ENCODE results near the gene MYBPHL. TPM values are rescaled to one million over a fixed set of nuclear protein-coding genes. Genes with fewer than 3 reads are reported as not detected.

Gene MYBPHL
- total RNA-seq, 2 experiments from 2014 or later: not detected

DNA sequence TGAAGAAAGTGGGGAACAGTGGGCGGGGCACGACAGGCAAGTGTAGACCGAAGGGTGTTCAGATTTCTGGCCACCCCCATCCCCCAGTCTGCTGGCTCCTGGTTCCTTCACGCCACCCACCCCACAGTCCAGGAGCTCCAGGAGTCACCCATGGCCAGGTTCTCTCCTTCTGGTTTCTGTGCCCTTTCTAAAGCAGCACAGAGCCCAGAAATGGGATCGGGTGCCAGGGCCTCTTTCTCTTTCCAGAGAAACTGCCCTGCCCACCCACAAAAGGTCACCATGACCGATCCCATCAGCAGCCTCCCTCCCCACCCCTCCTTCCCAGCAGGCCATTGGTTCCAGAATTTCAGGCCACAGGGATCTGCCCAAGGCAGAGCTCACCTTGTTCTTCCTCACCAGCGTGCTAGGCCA, 60.7 kb downstream of the MYBPHL start:
- ATAC-seq: no peak
- H3K27me3 Mint-ChIP-seq (ENCODE audit: low read depth): peaks cover 23% of the 10 kb centered on the region
- H3K9me3 Mint-ChIP-seq (ENCODE audit: insufficient read depth): no peaks in the 10 kb centered on the region
- POLR2A ChIA-PET: no interaction called here
- H3K4me3 Mint-ChIP-seq: no peak overlapping the region
- H3K27ac Mint-ChIP-seq: no peak overlapping the region
- CTCF ChIA-PET: interaction anchor here (1.7 to 1.9 kb wide), 2 partner anchors 286 to 287 kb away, joined by 3 to 4 read pairs; no protein-coding TSS in a partner anchor
- no peaks in the 10 kb centered on the region for H3K36me3 Mint-ChIP-seq (ENCODE audit: low read depth)
- H3K4me1 Mint-ChIP-seq (ENCODE audit: low read depth): peaks cover 12% of the 10 kb centered on the region
- no peak for DNase-seq

- no peak for DNase-seq
- peaks cover 6% of the 10 kb centered on the region for H3K4me1 Mint-ChIP-seq (ENCODE audit: low read depth)
- H3K27me3 Mint-ChIP-seq (ENCODE audit: low read depth): peaks cover 21% of the 10 kb centered on the region
Measured at GRCh38 chr1:109243860-109244552, 62.8 kb downstream of the MYBPHL start.

GRCh38 chr1:109243221-109243620, 63.6 kb downstream of the MYBPHL start:
- Mint-ChIP-seq H3K36me3 (ENCODE audit: low read depth) (peaks cover 6% of the 10 kb centered on the region), H3K4me1 (ENCODE audit: low read depth) (peaks cover 5% of the 10 kb centered on the region), H3K4me3 (no peak overlapping the region), H3K27ac (no peak overlapping the region), H3K27me3 (ENCODE audit: low read depth) (peaks cover 21% of the 10 kb centered on the region), H3K9me3 (ENCODE audit: insufficient read depth) (no peaks in the 10 kb centered on the region)
- ATAC-seq (no peak), DNase-seq (no peak)
- POLR2A ChIA-PET: no interaction called here
- CTCF ChIA-PET: interaction anchor here (1.2 kb wide), 1 partner anchor 156 kb away, joined by 3 read pairs; no protein-coding TSS in a partner anchor

More at GRCh38 chr1:109243860-109244552, 62.8 kb downstream of the MYBPHL start:
- no peak for ATAC-seq
- H3K36me3 Mint-ChIP-seq (ENCODE audit: low read depth): peaks cover 2% of the 10 kb centered on the region
- CTCF ChIA-PET: no interaction called here
- H3K9me3 Mint-ChIP-seq (ENCODE audit: insufficient read depth): no peaks in the 10 kb centered on the region
- POLR2A ChIA-PET: no interaction called here
- no peak overlapping the region for H3K27ac Mint-ChIP-seq
- H3K4me3 Mint-ChIP-seq: no peak overlapping the region

GRCh38 chr1:109242387-109242786, 64.4 kb downstream of the MYBPHL start:
- ChIA-PET CTCF (interaction anchor here (1.2 kb wide), 1 partner anchor 156 kb away, joined by 3 read pairs; no protein-coding TSS in a partner anchor), POLR2A (no interaction called here)
- H3K4me3 Mint-ChIP-seq: no peak overlapping the region
- ATAC-seq (no peak), DNase-seq (no peak)
- no peaks in the 10 kb centered on the region for H3K9me3 Mint-ChIP-seq (ENCODE audit: insufficient read depth)
- peaks cover 13% of the 10 kb centered on the region for H3K36me3 Mint-ChIP-seq (ENCODE audit: low read depth)
- peaks cover 19% of the 10 kb centered on the region for H3K27me3 Mint-ChIP-seq (ENCODE audit: low read depth)
- H3K27ac Mint-ChIP-seq: no peak overlapping the region
- H3K4me1 Mint-ChIP-seq (ENCODE audit: low read depth): peaks cover 5% of the 10 kb centered on the region

Other genes with a start within 250 kb of the MYBPHL start
- gene TAF13, start 231.0 kb downstream of the MYBPHL start, total RNA-seq: 10 to 100 TPM; 24.5 to 24.6 TPM
- gene TMEM167B, start 216.2 kb downstream of the MYBPHL start, total RNA-seq: 10 to 100 TPM; 20.8 to 21.2 TPM
- 1 to 10 TPM; 1.9 to 2.8 TPM for gene ELAPOR1, start 192.9 kb downstream of the MYBPHL start, total RNA-seq
- 100 to 1,000 TPM; 145 to 157 TPM for gene SARS1, start 93.1 kb downstream of the MYBPHL start, total RNA-seq
- gene CELSR2, start 57.5 kb downstream of the MYBPHL start, total RNA-seq: 1 to 10 TPM; 4.9 to 5.2 TPM
- 10 to 100 TPM; 38.2 to 40.7 TPM for gene PSRC1, start 23.9 kb downstream of the MYBPHL start, total RNA-seq
- gene SORT1, start 90.9 kb upstream of the MYBPHL start, total RNA-seq: 10 to 100 TPM; 10.8 to 14.0 TPM
- 100 to 1,000 TPM; 174 to 189 TPM for gene PSMA5, start 119.4 kb upstream of the MYBPHL start, total RNA-seq
- not detected for gene SYPL2, start 159.5 kb upstream of the MYBPHL start, total RNA-seq
- gene ATXN7L2, start 176.9 kb upstream of the MYBPHL start, total RNA-seq: 10 to 100 TPM; 10.2 to 11.6 TPM
- 10 to 100 TPM; 19.0 to 19.8 TPM for gene CYB561D1, start 187.1 kb upstream of the MYBPHL start, total RNA-seq
- 1 to 10 TPM; 1.6 to 2.2 TPM for gene AMIGO1, start 202.7 kb upstream of the MYBPHL start, total RNA-seq
- not detected for gene GPR61, start 232.9 kb upstream of the MYBPHL start, total RNA-seq
- gene GNAI3, start 241.6 kb upstream of the MYBPHL start, total RNA-seq: 10 to 100 TPM in 1 of 2 experiments, 1 to 10 TPM in 1; 9.6 to 10.2 TPM

Measured in activated CD8-positive, alpha-beta T cell treated with anti-CD3 and anti-CD28 coated beads, Interleukin-2, amount 10 ng/mL, durations not matched to agents 7 days and 5 days (primary cell).